ENCODE data around the gene NDUFA3. TPM values are rescaled to one million over a fixed set of nuclear protein-coding genes. Genes with fewer than 3 reads are reported as not detected.

The NDUFA3 gene
- total and polyA plus RNA-seq, 2 experiments from 2014 or later = 13.9 to 285 TPM

GRCh38 chr19:54115109-54116063, 12.7 kb downstream of the NDUFA3 start, which contains the start of the genes PRPF31 and TFPT:
TSS of gene PRPF31 (plus strand) at chr19:54115754. CDS start at chr19:54118279, 2,525 bp downstream.
TSS of gene TFPT (minus strand) at chr19:54115657. CDS start at chr19:54115269, 388 bp downstream.
- no peaks in the 10 kb centered on the region for H3K9me2 ChIP-seq (replicated peaks; ENCODE audit: insufficient read depth)
- H3K9me3 ChIP-seq (ENCODE audit: low read depth) = no peaks in the 10 kb centered on the region
- H3K4me1 ChIP-seq (ENCODE audit: insufficient read depth) = no peaks in the 10 kb centered on the region
- peaks cover 33% of the 10 kb centered on the region for H3K79me2 ChIP-seq
- peak within 1 kb of the TSS; percentile 74 for H2AFZ ChIP-seq
- H4K20me1 ChIP-seq (ENCODE audit: insufficient read depth, poor library complexity, severe bottlenecking) = no peaks in the 10 kb centered on the region
- H3K4me2 ChIP-seq = peak within 1 kb of the TSS; percentile 91
- TF ChIP-seq EZH2 (IDR thresholded peaks at IDR 0.05; ENCODE audit: borderline replicate concordance) = no peak
- WGBS (ENCODE audit: low lambda C conversion rate, missing lambda C conversion rate) = 2% methylated on average over 57 of the region's 60 CpGs
- no peaks in the 10 kb centered on the region for H3K27me3 ChIP-seq
- H3K4me3 ChIP-seq = peak within 1 kb of the TSS; percentile 78
- peak; percentile 98 for DNase-seq (ENCODE audit: low spot score)
- H3K36me3 ChIP-seq (replicated peaks; ENCODE audit: insufficient read depth, low read depth) = no peaks in the 10 kb centered on the region
- H3K27ac ChIP-seq = peak within 1 kb of the TSS; percentile 91

GRCh38 chr19:54121259-54121658, 18.6 kb downstream of the NDUFA3 start:
- no peak for DNase-seq (ENCODE audit: low spot score)
- Histone ChIP-seq H2AFZ (no peak overlapping the region), H3K4me3 (no peak overlapping the region), H3K4me1 (ENCODE audit: insufficient read depth) (no peaks in the 10 kb centered on the region), H3K9me2 (replicated peaks; ENCODE audit: insufficient read depth) (no peaks in the 10 kb centered on the region), H3K9me3 (ENCODE audit: low read depth) (no peaks in the 10 kb centered on the region), H3K79me2 (peaks cover 7% of the 10 kb centered on the region), H3K27ac (no peak overlapping the region), H3K36me3 (replicated peaks; ENCODE audit: insufficient read depth, low read depth) (no peaks in the 10 kb centered on the region), H3K4me2 (no peak overlapping the region), H3K27me3 (no peaks in the 10 kb centered on the region), H4K20me1 (ENCODE audit: insufficient read depth, poor library complexity, severe bottlenecking) (no peaks in the 10 kb centered on the region)
- WGBS (ENCODE audit: low lambda C conversion rate, missing lambda C conversion rate) = 95% methylated on average over 10 of the region's 10 CpGs
- TF ChIP-seq EZH2phosphoT487 (IDR thresholded peaks at IDR 0.05; ENCODE audit: low read depth, severe bottlenecking, unreplicated experiment) (no peak), CTCF (IDR thresholded peaks at IDR 0.05; ENCODE audit: poor library complexity) (no peak), EZH2 (IDR thresholded peaks at IDR 0.05; ENCODE audit: borderline replicate concordance) (no peak)

- Histone ChIP-seq H3K36me3 (replicated peaks; ENCODE audit: insufficient read depth, low read depth) (no peaks in the 10 kb centered on the region), H3K79me2 (no peaks in the 10 kb centered on the region), H3K9me2 (replicated peaks; ENCODE audit: insufficient read depth) (no peaks in the 10 kb centered on the region), H3K27ac (no peak overlapping the region), H4K20me1 (ENCODE audit: insufficient read depth, poor library complexity, severe bottlenecking) (no peaks in the 10 kb centered on the region), H3K9me3 (ENCODE audit: low read depth) (no peaks in the 10 kb centered on the region), H2AFZ (no peak overlapping the region), H3K4me3 (no peak overlapping the region), H3K4me2 (no peak overlapping the region), H3K27me3 (no peaks in the 10 kb centered on the region), H3K4me1 (ENCODE audit: insufficient read depth) (no peaks in the 10 kb centered on the region)
- WGBS (ENCODE audit: low lambda C conversion rate, missing lambda C conversion rate) = 98% methylated on average over 17 of the region's 17 CpGs
- TF ChIP-seq EZH2 (IDR thresholded peaks at IDR 0.05; ENCODE audit: borderline replicate concordance) (no peak), CTCF (IDR thresholded peaks at IDR 0.05; ENCODE audit: poor library complexity) (no peak), EZH2phosphoT487 (IDR thresholded peaks at IDR 0.05; ENCODE audit: low read depth, severe bottlenecking, unreplicated experiment) (no peak)
- DNase-seq (ENCODE audit: low spot score) = no peak
Observed at GRCh38 chr19:54123682-54124081, 21.0 kb downstream of the NDUFA3 start.

DNA sequence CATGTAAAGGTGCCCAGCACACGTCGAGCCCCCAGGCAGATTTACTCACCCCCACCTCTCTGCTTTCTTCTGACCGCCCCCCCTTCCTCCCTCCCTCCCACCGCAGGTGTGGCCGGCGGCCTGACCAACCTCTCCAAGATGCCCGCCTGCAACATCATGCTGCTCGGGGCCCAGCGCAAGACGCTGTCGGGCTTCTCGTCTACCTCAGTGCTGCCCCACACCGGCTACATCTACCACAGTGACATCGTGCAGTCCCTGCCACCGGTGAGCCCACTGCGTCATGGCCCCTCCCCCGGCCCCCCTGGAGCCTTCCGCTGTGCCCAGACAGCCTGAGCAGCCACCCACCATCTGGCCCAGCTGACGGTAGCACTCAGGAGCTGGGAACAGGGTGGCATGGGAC, 21.7 kb downstream of the NDUFA3 start:
- Histone ChIP-seq H3K9me3 (ENCODE audit: low read depth) (no peaks in the 10 kb centered on the region), H3K4me3 (no peak overlapping the region), H3K9me2 (replicated peaks; ENCODE audit: insufficient read depth) (no peaks in the 10 kb centered on the region), H3K27ac (no peak overlapping the region), H3K27me3 (no peaks in the 10 kb centered on the region), H3K36me3 (replicated peaks; ENCODE audit: insufficient read depth, low read depth) (no peaks in the 10 kb centered on the region), H3K4me2 (no peak overlapping the region), H3K79me2 (no peaks in the 10 kb centered on the region), H3K4me1 (ENCODE audit: insufficient read depth) (no peaks in the 10 kb centered on the region), H2AFZ (no peak overlapping the region), H4K20me1 (ENCODE audit: insufficient read depth, poor library complexity, severe bottlenecking) (no peaks in the 10 kb centered on the region)
- DNase-seq (ENCODE audit: low spot score) = no peak
- 94% methylated on average over 16 of the region's 19 CpGs for WGBS (ENCODE audit: low lambda C conversion rate, missing lambda C conversion rate)
- TF ChIP-seq EZH2 (IDR thresholded peaks at IDR 0.05; ENCODE audit: borderline replicate concordance) (no peak), EZH2phosphoT487 (IDR thresholded peaks at IDR 0.05; ENCODE audit: low read depth, severe bottlenecking, unreplicated experiment) (no peak), CTCF (IDR thresholded peaks at IDR 0.05; ENCODE audit: poor library complexity) (no peak)

All from hepatocyte (in vitro differentiated cells).